A673 (cell line): Measurements from ENCODE around the gene CBX3. TPM values are rescaled to one million over a fixed set of nuclear protein-coding genes. Genes with fewer than 3 reads are reported as not detected.

Experiments used
- BruUV-seq: library from RNA; stranded (reverse); fragments of 400-500 nt; replicated peaks from 2 replicates; lab custom pipeline; 2021; lab: Mats Ljungman, UMichigan
- CTCF ChIA-PET: fragments of 300-600 bp; sonication (Branson Sonifier 250); formaldehyde crosslinking; loops from one replicate; lab custom pipeline; 2022; ENCODE audit warnings: antibody characterized with exemption; lab: Charles Lee
- POLR2A ChIA-PET: fragments of 300-600 bp; sonication (Branson Sonifier 250); formaldehyde crosslinking; loops from one replicate; lab custom pipeline; 2022; ENCODE audit warnings: antibody characterized with exemption; ENCODE audit not compliant: low non-redundant PET; lab: Charles Lee
- DNase-seq: peaks from one replicate; pipeline ENCODE4 v3.0.0-alpha.2; 2015; ENCODE audit warnings: low spot score
- H3K27ac ChIP-seq: fragments of 200-600 bp; sonication (generic); 2 replicates; pipeline ENCODE4 v1.5.1; 2016; ENCODE audit warnings: mixed run types, low read depth, mild to moderate bottlenecking, mixed read lengths, antibody characterized with exemption, low read length; ENCODE audit not compliant: poor library complexity, severe bottlenecking
- H3K27me3 ChIP-seq: fragments of 200-600 bp; sonication (generic); replicated peaks from 2 replicates; pipeline ENCODE4 v1.6.1; 2017; ENCODE audit warnings: mixed run types, low read depth, mild to moderate bottlenecking, mixed read lengths, antibody characterized with exemption, low read length; ENCODE audit not compliant: insufficient read depth, poor library complexity
- H3K36me3 ChIP-seq: fragments of 200-600 bp; sonication (generic); 2 replicates; pipeline ENCODE4 v1.6.1; 2016; ENCODE audit warnings: mixed run types, mild to moderate bottlenecking, mixed read lengths, antibody characterized with exemption, low read length; ENCODE audit not compliant: insufficient read depth, poor library complexity, severe bottlenecking
- H3K4me1 ChIP-seq: fragments of 200-600 bp; sonication (generic); 2 replicates; pipeline ENCODE4 v1.6.1; 2017; ENCODE audit warnings: mixed run types, mild to moderate bottlenecking, mixed read lengths, antibody characterized with exemption, low read length; ENCODE audit not compliant: insufficient read depth, poor library complexity, severe bottlenecking
- H3K4me3 ChIP-seq: fragments of 200-600 bp; sonication (generic); 2 replicates; pipeline ENCODE4 v1.5.1; 2016; ENCODE audit warnings: low read depth, mixed run types, mild to moderate bottlenecking, mixed read lengths, low read length; ENCODE audit not compliant: poor library complexity, severe bottlenecking
- H3K9me3 ChIP-seq: fragments of 200-600 bp; sonication (generic); 2 replicates; pipeline ENCODE4 v1.6.1; 2016; ENCODE audit warnings: mixed run types, low read depth, mild to moderate bottlenecking, mixed read lengths, antibody characterized with exemption, low read length; ENCODE audit not compliant: poor library complexity, severe bottlenecking
- CTCF ChIP-seq: fragments of 300-800, 200-600 bp; sonication (generic); conservative IDR thresholded peaks from 2 replicates; pipeline ENCODE4 v1.5.1; 2017; ENCODE audit warnings: low read depth, mild to moderate bottlenecking, antibody characterized with exemption, low read length, moderate library complexity, mixed read lengths
- EZH2 ChIP-seq: fragments of 200-600 bp; sonication (generic); IDR thresholded peaks from 2 replicates; pipeline ENCODE4 v1.6.1; 2017; ENCODE audit warnings: borderline replicate concordance, low read depth, mild to moderate bottlenecking, mixed read lengths, antibody characterized with exemption, low read length; ENCODE audit not compliant: poor library complexity, severe bottlenecking
- intact Hi-C: fragments of 100-400 bp; cut with micrococcal nuclease; formaldehyde crosslinking; loops from one replicate; pipeline ENCODE4 v1.10.0; 2022; ENCODE audit not compliant: unreplicated experiment
- total RNA-seq: library from RNA; stranded (reverse); gene quantifications from 2 replicates; pipeline ENCODE4 v1.2.3, GENCODE V29; 2021

Gene CBX3
- total RNA-seq, 1 experiment from 2014 or later: 228 TPM

DNA sequence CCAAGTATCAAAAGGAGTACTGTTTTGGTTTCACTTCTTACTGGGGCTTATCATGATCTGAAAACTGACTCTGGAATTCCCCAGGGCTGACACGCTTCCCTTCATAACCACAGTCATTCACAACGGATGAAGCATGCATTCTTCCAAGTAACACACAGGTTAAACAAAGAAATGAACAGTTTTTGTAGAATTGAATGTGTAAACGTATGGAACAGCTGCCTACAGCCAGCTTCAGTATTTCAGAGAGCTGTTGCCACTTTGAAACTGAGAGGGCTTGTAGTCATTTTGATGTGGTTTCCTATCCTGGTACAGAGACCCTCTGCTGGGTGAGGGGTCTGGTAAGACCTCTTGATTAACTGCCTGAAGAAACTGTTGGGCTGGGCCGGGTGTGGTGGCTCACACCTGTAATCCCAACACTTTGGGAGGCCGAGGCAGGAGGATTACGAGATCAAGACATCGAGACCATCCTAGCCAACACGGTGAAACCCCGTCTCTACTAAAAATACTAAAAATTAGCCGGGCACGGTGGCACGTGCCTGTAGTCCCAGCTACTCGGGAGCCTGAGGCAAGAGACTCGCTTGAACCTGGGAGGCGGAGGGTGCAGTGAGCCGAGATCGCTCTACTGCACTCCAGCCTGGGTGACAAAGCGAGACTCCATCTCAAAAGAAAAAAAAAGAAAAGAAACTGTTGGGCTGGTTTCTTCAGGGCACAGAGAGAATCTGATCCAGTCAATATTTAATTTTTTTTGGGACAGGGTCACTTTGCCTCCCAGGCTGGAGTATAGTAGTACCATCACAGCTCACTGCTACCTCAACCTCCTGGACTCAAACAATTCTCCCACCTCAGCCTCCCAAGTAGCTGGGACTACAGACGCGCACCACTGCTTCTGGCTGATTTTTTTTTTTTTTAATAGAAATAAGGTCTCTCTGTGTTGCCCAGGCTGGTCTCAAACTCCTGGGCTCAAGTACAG is 44.8 kb upstream of the CBX3 start:
- ChIA-PET CTCF (no interaction called here), POLR2A (no interaction called here)
- BruUV-seq: no TSS peak
- Histone ChIP-seq H3K4me3 (peak overlapping the region; percentile 22), H3K27me3 (no peaks in the 10 kb centered on the region), H3K36me3 (no peaks in the 10 kb centered on the region), H3K27ac (no peak overlapping the region), H3K9me3 (no peaks in the 10 kb centered on the region), H3K4me1 (peaks cover 12% of the 10 kb centered on the region)
- peak; percentile 49 for DNase-seq
- intact Hi-C loops: no loop called here
- no peak for TF ChIP-seq EZH2
- no peak for TF ChIP-seq CTCF

DNA sequence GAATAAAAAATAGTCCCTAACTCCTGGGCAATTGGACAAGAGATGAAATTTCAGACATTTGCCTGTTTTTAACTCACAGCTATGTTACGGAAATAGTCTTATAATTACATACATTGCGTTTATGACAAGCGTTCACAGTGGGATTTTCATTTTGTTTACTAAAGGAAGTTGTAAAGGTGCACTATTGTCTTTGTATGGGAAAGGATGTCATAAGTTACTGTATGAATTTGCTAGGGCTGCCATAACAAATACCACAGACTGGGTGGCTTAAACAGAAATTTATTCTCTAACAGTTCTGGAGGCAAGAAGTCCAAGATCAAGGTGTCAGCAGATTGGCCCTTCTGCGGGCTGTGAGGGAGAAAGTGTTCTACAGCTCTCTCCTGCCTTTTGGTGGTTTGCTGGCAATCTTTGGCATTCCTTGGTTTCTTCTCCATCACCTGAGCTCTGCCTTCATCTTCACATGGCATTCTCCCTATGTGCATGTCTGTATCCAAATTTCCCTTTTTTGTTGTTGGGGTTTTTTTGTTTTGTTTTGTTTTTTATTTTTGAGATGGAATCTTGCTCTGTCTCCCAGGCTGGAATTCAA is 43.9 kb upstream of the CBX3 start:
- intact Hi-C loops: no loop called here
- ChIA-PET CTCF (no interaction called here), POLR2A (no interaction called here)
- Histone ChIP-seq H3K4me1 (peaks cover 10% of the 10 kb centered on the region), H3K4me3 (no peak overlapping the region), H3K9me3 (no peaks in the 10 kb centered on the region), H3K27ac (no peak overlapping the region), H3K36me3 (no peaks in the 10 kb centered on the region), H3K27me3 (no peaks in the 10 kb centered on the region)
- BruUV-seq: no TSS peak
- DNase-seq: no peak
- TF ChIP-seq CTCF (no peak), EZH2 (no peak)

GRCh38 chr7:26159243-26159642 is 42.3 kb upstream of the CBX3 start:
- no TSS peak for BruUV-seq

More at GRCh38 chr7:26159243-26159642, 42.3 kb upstream of the CBX3 start:
- Histone ChIP-seq H3K27me3 (no peaks in the 10 kb centered on the region), H3K4me1 (peaks cover 10% of the 10 kb centered on the region), H3K9me3 (no peaks in the 10 kb centered on the region), H3K27ac (no peak overlapping the region), H3K36me3 (no peaks in the 10 kb centered on the region), H3K4me3 (no peak overlapping the region)
- CTCF ChIA-PET: no interaction called here
- POLR2A ChIA-PET: no interaction called here
- DNase-seq: no peak
- no peak for TF ChIP-seq EZH2
- no peak for TF ChIP-seq CTCF
- intact Hi-C loops: no loop called here
